ENCODE results near the gene GPR12.

GPR12 gene

GRCh38 chr13:26759907-26760831 is at the start of gene GPR12:
TSS of gene GPR12 (minus strand) at chr13:26760786. CDS start at chr13:26759827, 959 bp downstream.
- no peak for DNase-seq (ENCODE audit: low read depth)

DNA sequence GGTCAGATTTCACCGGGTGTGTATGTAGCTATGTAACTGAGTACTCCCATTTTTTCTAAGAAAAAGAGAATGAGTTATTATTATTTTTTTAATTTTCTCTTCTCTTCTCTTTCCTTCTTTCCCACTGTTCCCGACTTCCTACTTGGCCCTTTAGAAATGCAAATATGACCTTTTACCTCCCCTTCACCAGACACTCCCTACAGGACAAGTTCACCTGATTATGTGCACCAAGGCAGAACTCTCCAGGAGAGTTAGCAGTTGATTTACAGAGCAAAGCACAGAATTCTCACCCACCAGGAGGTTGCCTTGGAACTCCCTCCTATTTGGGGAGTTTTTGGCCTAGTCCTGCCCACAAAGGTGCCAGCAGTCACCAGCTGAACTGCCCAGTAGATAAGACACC is 49.5 kb upstream of the GPR12 start:
- no peak for DNase-seq (ENCODE audit: low read depth)

- DNase-seq (ENCODE audit: low read depth), result no peak
Measured at GRCh38 chr13:26806891-26807290, 46.3 kb upstream of the GPR12 start.

- DNase-seq (ENCODE audit: low read depth), result no peak
Measured at GRCh38 chr13:26787961-26788360, 27.4 kb upstream of the GPR12 start.

DNA sequence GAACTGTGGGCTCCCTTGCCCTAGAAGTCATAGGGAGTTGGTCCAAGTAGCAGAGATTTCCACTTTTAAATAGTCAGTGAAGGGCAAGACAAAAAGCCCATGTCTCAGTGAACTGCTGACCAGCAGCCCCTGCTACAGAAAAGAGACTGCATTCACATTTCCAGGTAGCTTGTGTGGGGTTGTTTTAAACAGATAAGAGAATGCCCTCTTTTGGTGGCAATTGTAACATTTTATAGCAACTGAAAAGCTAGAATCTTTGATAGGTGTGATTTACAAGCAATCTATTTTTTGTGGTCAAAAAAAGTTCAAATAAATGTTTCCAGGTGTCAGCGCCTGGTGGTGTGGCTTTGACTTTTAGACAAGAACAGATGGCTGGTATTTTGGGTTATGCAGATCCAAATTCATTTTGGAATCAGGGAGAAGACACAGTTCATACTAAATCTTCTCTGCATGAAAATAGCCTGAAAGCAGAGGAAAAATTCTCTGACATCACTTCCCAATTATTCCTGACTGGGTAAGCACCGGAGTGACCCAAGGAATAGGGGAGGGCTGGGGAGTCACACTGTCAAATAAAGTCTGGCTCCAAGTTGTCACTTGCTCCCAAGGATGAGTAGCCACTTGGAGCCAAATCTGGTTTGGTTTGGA is 26.2 kb upstream of the GPR12 start:
- no peak for DNase-seq (ENCODE audit: low read depth)

DNA sequence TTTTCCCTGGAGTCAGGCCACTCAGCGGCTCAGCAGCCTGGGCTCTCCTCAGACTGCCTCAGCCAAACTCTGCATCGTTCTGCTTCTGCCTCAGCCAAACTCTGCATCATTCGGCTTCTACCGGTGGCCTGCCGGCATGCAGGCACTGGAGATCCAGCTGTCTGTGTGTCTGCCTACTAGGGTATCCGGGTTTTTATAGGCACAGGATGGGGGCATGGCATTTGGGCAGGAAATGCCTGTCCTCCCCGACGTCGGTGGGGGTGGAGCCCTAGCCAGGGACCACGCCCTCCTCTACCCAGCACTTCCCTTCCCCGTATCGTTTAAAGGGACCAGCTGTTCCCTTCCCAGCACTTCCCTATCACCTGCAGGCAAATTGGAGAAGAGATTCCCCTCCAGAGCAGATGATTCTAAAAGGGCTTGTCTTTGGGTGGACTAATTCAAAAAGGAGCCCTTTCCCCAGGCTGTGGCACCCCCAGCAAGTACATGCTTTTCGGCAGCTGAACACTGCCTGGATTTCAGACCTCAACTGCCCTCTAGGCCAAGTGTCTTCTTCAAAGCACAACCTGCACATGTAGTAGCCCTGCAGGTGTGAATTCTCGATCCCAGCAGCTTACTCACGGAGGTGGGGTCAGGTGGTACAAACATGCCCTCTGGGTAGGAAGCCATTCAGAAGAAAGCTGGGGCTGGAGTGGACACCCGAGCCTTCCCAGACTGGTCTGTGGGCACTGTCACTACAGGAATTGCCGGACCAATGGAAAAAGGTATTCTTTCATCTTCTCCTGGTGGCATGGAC is 25.4 kb upstream of the GPR12 start:
- DNase-seq (ENCODE audit: low read depth), result no peak

- DNase-seq (ENCODE audit: low read depth), result no peak
Measured at GRCh38 chr13:26784704-26785639, 24.4 kb upstream of the GPR12 start.

- DNase-seq (ENCODE audit: low read depth), result no peak
Measured at GRCh38 chr13:26780411-26780810, 19.8 kb upstream of the GPR12 start.

GRCh38 chr13:26779321-26779720 is 18.7 kb upstream of the GPR12 start:
- no peak for DNase-seq (ENCODE audit: low read depth)

GRCh38 chr13:26772531-26772930 is 11.9 kb upstream of the GPR12 start:
- DNase-seq (ENCODE audit: low read depth), result no peak

- no peak for DNase-seq (ENCODE audit: low read depth)
Measured at GRCh38 chr13:26771796-26772195, 11.2 kb upstream of the GPR12 start.

- no peak for DNase-seq (ENCODE audit: low read depth)
Measured at GRCh38 chr13:26762745-26763345, 2.3 kb upstream of the GPR12 start.

DNA sequence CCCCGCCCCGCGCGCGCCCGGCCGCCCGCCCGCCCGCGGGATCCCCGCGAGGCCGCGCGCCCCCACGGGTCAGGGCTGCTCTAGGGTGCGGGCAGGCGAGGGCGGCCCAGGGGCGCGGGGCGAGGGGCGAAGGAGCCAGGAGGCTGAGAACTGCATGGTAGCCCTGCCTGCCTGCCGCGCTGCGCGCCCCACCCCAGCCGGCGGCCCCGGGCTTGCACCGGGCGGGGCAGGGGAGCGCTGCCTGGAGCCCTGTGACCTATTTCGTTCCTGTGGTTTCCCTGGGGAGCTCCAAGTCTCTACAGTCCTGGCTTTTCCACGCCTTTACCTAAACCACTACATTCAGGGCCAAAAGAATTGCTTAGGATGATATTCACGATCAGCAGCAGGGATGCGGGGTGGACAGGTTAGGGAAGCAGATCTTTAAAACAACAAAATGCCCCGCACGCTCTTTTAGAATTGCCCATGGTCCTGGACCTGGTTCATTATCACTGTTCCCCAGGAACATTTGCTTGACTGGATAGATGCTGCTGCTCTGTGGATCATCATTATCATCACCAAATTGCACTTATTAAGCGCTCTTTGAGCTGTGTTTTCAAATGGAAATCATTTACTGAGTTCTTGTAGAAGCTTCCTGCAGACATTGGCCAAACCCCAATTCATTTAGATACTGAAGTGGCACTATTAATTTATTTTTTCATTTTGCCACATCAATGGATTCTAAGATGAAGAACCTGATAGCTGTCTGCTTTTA is 421 bp upstream of the GPR12 start:
- no peak for DNase-seq (ENCODE audit: low read depth)

GRCh38 chr13:26759249-26759906 is 1.2 kb downstream of the GPR12 start:
- no peak for DNase-seq (ENCODE audit: low read depth)

- DNase-seq (ENCODE audit: low read depth), result no peak
Measured at GRCh38 chr13:26758496-26759157, 2.0 kb downstream of the GPR12 start.

GRCh38 chr13:26756961-26757360 is 3.6 kb downstream of the GPR12 start:
- DNase-seq (ENCODE audit: low read depth), result no peak

- DNase-seq (ENCODE audit: low read depth), result no peak
Measured at GRCh38 chr13:26752671-26753070, 7.9 kb downstream of the GPR12 start.

DNA sequence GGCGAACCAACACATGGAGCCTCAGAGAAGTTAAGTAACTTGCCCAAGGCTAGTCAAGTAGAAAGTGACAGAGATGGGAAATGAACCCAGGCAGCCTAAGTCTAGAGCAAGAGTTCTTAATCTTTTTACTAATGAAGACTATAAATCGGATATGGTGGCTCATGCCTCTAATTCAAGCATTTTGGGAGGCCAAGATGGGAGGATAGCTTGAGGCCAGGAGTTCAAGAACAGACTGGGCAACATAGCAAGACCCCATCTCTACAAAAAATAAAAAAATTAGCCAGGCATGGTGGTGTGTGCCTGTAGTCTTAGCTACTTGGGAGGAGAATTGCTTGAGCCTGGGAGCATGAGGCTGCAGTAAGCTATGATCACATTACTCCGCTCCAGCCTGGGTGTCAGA is 10.7 kb downstream of the GPR12 start:
- no peak for DNase-seq (ENCODE audit: low read depth)

- DNase-seq (ENCODE audit: low read depth), result no peak
Measured at GRCh38 chr13:26749285-26749684, 11.3 kb downstream of the GPR12 start.

Measured in stromal cell of bone marrow (primary cell).